Stimulated activated naive CD8-positive, alpha-beta T cell treated with anti-CD3 and anti-CD28 coated beads, Interleukin-15, amount 100 ng/mL, for 72 hours (primary cell): ENCODE data around the gene WDR90.
"Not testable (repeated sequence)": the region's sequence is repeated elsewhere in the genome, so short reads cannot be mapped to it uniquely, and the experiment has no call there.

Experiments
- ATAC-seq: fragments of 150-1000 bp; cut with Tn5 transposase; 2 replicates; pipeline ENCODE4 v1.10.0; 2021; ENCODE audit warnings: mild to moderate bottlenecking, moderate library complexity
- DNase-seq, 2 donors: peaks; one replicate each; pipeline ENCODE4 v3.0.0; 2021 to 2022
- H3K27ac Mint-ChIP-seq, 2 donors: one replicate each; pipeline ENCODE4 v1.8.0; 2022; ENCODE audit warnings: mild to moderate bottlenecking in 2 of 2, mixed read lengths in 2 of 2, moderate library complexity in 2 of 2
- H3K27me3 Mint-ChIP-seq: one replicate; pipeline ENCODE4 v1.8.0; 2022; ENCODE audit warnings: mixed read lengths
- H3K4me1 Mint-ChIP-seq: one replicate; pipeline ENCODE4 v1.8.0; 2022; ENCODE audit warnings: mild to moderate bottlenecking, mixed read lengths
- H3K4me3 Mint-ChIP-seq, 2 donors: one replicate each; pipeline ENCODE4 v1.8.0; 2022; ENCODE audit warnings: mild to moderate bottlenecking in 2 of 2, mixed read lengths in 2 of 2, moderate library complexity in 1 of 2
- H3K9me3 Mint-ChIP-seq, 2 donors: one replicate each; pipeline ENCODE4 v1.8.0; 2022; ENCODE audit warnings: mixed read lengths in 2 of 2

The WDR90 gene

GRCh38 chr16:681746-682427, 32.7 kb downstream of the WDR90 start:
- DNase-seq (no peak), ATAC-seq (no peak)
- no peaks in the 10 kb centered on the region for H3K9me3 Mint-ChIP-seq
- peaks cover 67% of the 10 kb centered on the region for H3K4me1 Mint-ChIP-seq
- H3K27ac Mint-ChIP-seq: no peak overlapping the region
- peak overlapping the region; percentile 85 to 90 for H3K4me3 Mint-ChIP-seq
- peaks cover 6% of the 10 kb centered on the region for H3K27me3 Mint-ChIP-seq

- peaks cover 69% of the 10 kb centered on the region for H3K4me1 Mint-ChIP-seq
- H3K27ac Mint-ChIP-seq: peak overlapping the region in 1 of 2 donors; percentile 87
Observed at GRCh38 chr16:682493-683395, 33.6 kb downstream of the WDR90 start.

GRCh38 chr16:683396-684070, 34.4 kb downstream of the WDR90 start:
- H3K27me3 Mint-ChIP-seq: no peaks in the 10 kb centered on the region
- H3K9me3 Mint-ChIP-seq: no peaks in the 10 kb centered on the region
- no peak for ATAC-seq
- peaks cover 77% of the 10 kb centered on the region for H3K4me1 Mint-ChIP-seq
- no peak for DNase-seq
- peak overlapping the region in 1 of 2 donors; percentile 82 for H3K27ac Mint-ChIP-seq
- peak overlapping the region; percentile 76 to 90 for H3K4me3 Mint-ChIP-seq

More at GRCh38 chr16:682493-683395, 33.6 kb downstream of the WDR90 start:
- Mint-ChIP-seq H3K27me3 (no peaks in the 10 kb centered on the region), H3K9me3 (no peaks in the 10 kb centered on the region), H3K4me3 (peak overlapping the region; percentile 76 to 90)
- DNase-seq (no peak), ATAC-seq (no peak)

GRCh38 chr16:684071-684794, 35.1 kb downstream of the WDR90 start, which contains the start of gene JMJD8:
JMJD8 (minus strand) TSS chr16:684334; CDS start chr16:684319, 15 bp downstream.
- peaks cover 78% of the 10 kb centered on the region for H3K4me1 Mint-ChIP-seq
- H3K27ac Mint-ChIP-seq: peak within 1 kb of the TSS; percentile 33 to 82
- ATAC-seq: peak; percentile 87
- peak; percentile 95 to 97 for DNase-seq
- no peaks in the 10 kb centered on the region for H3K9me3 Mint-ChIP-seq
- H3K27me3 Mint-ChIP-seq: no peaks in the 10 kb centered on the region
- H3K4me3 Mint-ChIP-seq: peak within 1 kb of the TSS; percentile 83 to 90

- Mint-ChIP-seq H3K4me3 (no peak overlapping the region), H3K27ac (no peak overlapping the region), H3K4me1 (peaks cover 82% of the 10 kb centered on the region), H3K9me3 (no peaks in the 10 kb centered on the region), H3K27me3 (no peaks in the 10 kb centered on the region)
- DNase-seq: no peak
- no peak for ATAC-seq
Observed at GRCh38 chr16:684961-685696, 36.0 kb downstream of the WDR90 start.

- Mint-ChIP-seq H3K4me1 (peaks cover 88% of the 10 kb centered on the region), H3K27ac (no peak overlapping the region), H3K4me3 (peak overlapping the region; percentile 29 to 42), H3K9me3 (peaks cover 0 to 4% of the 10 kb centered on the region in 2 donors), H3K27me3 (no peaks in the 10 kb centered on the region)
- ATAC-seq (no peak), DNase-seq (no peak)
Observed at GRCh38 chr16:685967-686366, 36.8 kb downstream of the WDR90 start.

GRCh38 chr16:686459-687260, 37.5 kb downstream of the WDR90 start:
- no peaks in the 10 kb centered on the region for H3K27me3 Mint-ChIP-seq
- DNase-seq: no peak
- H3K9me3 Mint-ChIP-seq: peaks cover 0 to 9% of the 10 kb centered on the region in 2 donors
- ATAC-seq: no peak
- no peak overlapping the region for H3K4me3 Mint-ChIP-seq
- H3K27ac Mint-ChIP-seq: no peak overlapping the region
- H3K4me1 Mint-ChIP-seq: peaks cover 85% of the 10 kb centered on the region

GRCh38 chr16:687499-687898, 38.3 kb downstream of the WDR90 start:
- Mint-ChIP-seq H3K4me3 (no peak overlapping the region), H3K27me3 (peaks cover under 1% of the 10 kb centered on the region), H3K27ac (no peak overlapping the region), H3K4me1 (peaks cover 77% of the 10 kb centered on the region), H3K9me3 (peaks cover 0 to 9% of the 10 kb centered on the region in 2 donors)
- no peak for ATAC-seq
- no peak for DNase-seq

- ATAC-seq (no peak), DNase-seq (no peak)
- peak overlapping the region; percentile 88 to 94 for H3K4me3 Mint-ChIP-seq
- peaks cover 12% of the 10 kb centered on the region for H3K27me3 Mint-ChIP-seq
- H3K27ac Mint-ChIP-seq: peak overlapping the region; percentile 91 to 96
- H3K4me1 Mint-ChIP-seq: peaks cover 74% of the 10 kb centered on the region
- peaks cover 0 to 9% of the 10 kb centered on the region in 2 donors for H3K9me3 Mint-ChIP-seq
Observed at GRCh38 chr16:689175-689897, 40.2 kb downstream of the WDR90 start.

GRCh38 chr16:691242-691641, 42.1 kb downstream of the WDR90 start:
- not testable (repeated sequence) for H3K27ac Mint-ChIP-seq

GRCh38 chr16:692356-693108, 43.4 kb downstream of the WDR90 start:
- H3K9me3 Mint-ChIP-seq: peaks cover 0 to 9% of the 10 kb centered on the region in 2 donors
- peak overlapping the region in 1 of 2 donors; percentile 69 for H3K4me3 Mint-ChIP-seq
- no peak overlapping the region for H3K27ac Mint-ChIP-seq
- H3K27me3 Mint-ChIP-seq: peaks cover 12% of the 10 kb centered on the region
- DNase-seq (no peak), ATAC-seq (no peak)
- peaks cover 64% of the 10 kb centered on the region for H3K4me1 Mint-ChIP-seq

More at GRCh38 chr16:691242-691641, 42.1 kb downstream of the WDR90 start:
- H3K4me3 Mint-ChIP-seq: peak overlapping the region; percentile 39 to 88
- H3K9me3 Mint-ChIP-seq, DNase-seq, ATAC-seq: not testable (repeated sequence)
- peaks cover 12% of the 10 kb centered on the region for H3K27me3 Mint-ChIP-seq
- peaks cover 66% of the 10 kb centered on the region for H3K4me1 Mint-ChIP-seq

GRCh38 chr16:693364-693763, 44.2 kb downstream of the WDR90 start:
- H3K27ac Mint-ChIP-seq: peak overlapping the region in 1 of 2 donors; percentile 82
- H3K4me1 Mint-ChIP-seq: peaks cover 56% of the 10 kb centered on the region
- peak overlapping the region; percentile 69 to 93 for H3K4me3 Mint-ChIP-seq
- H3K27me3 Mint-ChIP-seq: peaks cover 12% of the 10 kb centered on the region
- ATAC-seq (no peak), DNase-seq (no peak)
- peaks cover 0 to 9% of the 10 kb centered on the region in 2 donors for H3K9me3 Mint-ChIP-seq
